K562 (cell line): ENCODE measurements around the gene PYHIN1. TPM values are rescaled to one million over a fixed set of nuclear protein-coding genes. Genes with fewer than 3 reads are reported as not detected.

Experiments
- ATAC-seq: fragments of 200-7000 bp; cut with Tn5 transposase; 3 replicates; pipeline ENCODE4 v1.9.1; 2020; ENCODE audit warnings: moderate library complexity
- BruUV-seq: library from RNA; stranded (reverse); fragments of 400-500 nt; replicated peaks from 2 replicates; lab custom pipeline; 2021; lab: Mats Ljungman, UMichigan
- CTCF ChIA-PET: fragments of 300-600 bp; formaldehyde crosslinking; extraction: SDS; loops from one replicate; lab custom pipeline; 2021; ENCODE audit warnings: low intra/inter-chr PET ratio; lab: Yijun Ruan, JAX
- POLR2A ChIA-PET: fragments of 300-600, 350-650 bp; sonication (Branson Sonifier 250); formaldehyde crosslinking; extraction: SDS; loops from one replicate; lab custom pipeline; 2021; ENCODE audit warnings: antibody characterized with exemption, inconsistent platforms; lab: Yijun Ruan, JAX
- DNase-seq, 4 experiments: peaks; one replicate each; pipeline versions ENCODE4 v3.0.0 to v3.0.0-alpha.2; 2011 to 2018; ENCODE audit warnings: low spot score in 3 of 4, mixed read lengths in 3 of 4; ENCODE audit errors: extremely low read depth in 1 of 4
- FAIRE-seq: peaks from 2 replicates; lab custom pipeline; 2011; peaks lifted over from hg19 to GRCh38; lab: Jason Lieb, UNC
- H2AFZ ChIP-seq: 2 replicates; pipeline ENCODE4 v1.6.0; 2011; ENCODE audit warnings: low read depth, low read length, control low read depth, inconsistent platforms
- H3K27ac ChIP-seq: fragments of 200-600 bp; 3 replicates; pipeline ENCODE4 v1.8.0; 2011; ENCODE audit warnings: low read depth, mild to moderate bottlenecking, control low read depth, inconsistent platforms, low read length, moderate library complexity, mixed read lengths; ENCODE audit errors: extremely low read depth
- H3K27me3 ChIP-seq, 2 experiments: fragments of 300-600 bp in 1 of 2; 2 replicates in 1 of 2; 3 replicates in 1 of 2; pipeline versions ENCODE4 v1.6.0 to v1.8.0; 2011; ENCODE audit warnings: inconsistent platforms in 2 of 2, low read length in 2 of 2, mild to moderate bottlenecking in 1 of 2, mixed read lengths in 1 of 2, moderate library complexity in 1 of 2; ENCODE audit not compliant: control insufficient read depth in 2 of 2, insufficient read depth in 2 of 2
- H3K36me3 ChIP-seq: fragments of 300-600 bp; 3 replicates; pipeline ENCODE4 v1.8.0; 2011; ENCODE audit warnings: mild to moderate bottlenecking, low read length, inconsistent platforms; ENCODE audit not compliant: control insufficient read depth, insufficient read depth
- H3K4me1 ChIP-seq, 2 experiments: fragments of 200-600 bp in 1 of 2; replicated peaks in 1 of 2; 2 replicates in 1 of 2; 3 replicates in 1 of 2; pipeline versions ENCODE4 v1.5.1 to v1.8.0; 2011; ENCODE audit warnings: inconsistent platforms in 2 of 2, low read length in 2 of 2, mild to moderate bottlenecking in 1 of 2, mixed read lengths in 1 of 2, moderate library complexity in 1 of 2; ENCODE audit not compliant: control insufficient read depth in 2 of 2, insufficient read depth in 2 of 2
- H3K4me2 ChIP-seq: 2 replicates; pipeline ENCODE4 v1.6.1; 2011; ENCODE audit warnings: low read length, control low read depth, inconsistent platforms, mixed read lengths; ENCODE audit not compliant: insufficient read depth
- H3K4me3 ChIP-seq: fragments of 200-600 bp; sonication (generic), shearing (Covaris generic); 2 replicates; pipeline ENCODE4 v1.5.1; 2016; ENCODE audit warnings: control low read depth, inconsistent platforms
- H3K79me2 ChIP-seq: fragments of 200-600 bp; 3 replicates; pipeline ENCODE4 v1.8.0; 2011; ENCODE audit warnings: low read length, inconsistent platforms; ENCODE audit not compliant: control insufficient read depth, insufficient read depth
- H3K9ac ChIP-seq, 2 experiments: 2 replicates each; pipeline versions ENCODE4 v1.6.0 to v1.6.1; 2011; ENCODE audit warnings: low read depth in 2 of 2, low read length in 2 of 2, control low read depth in 1 of 2, inconsistent platforms in 1 of 2, mild to moderate bottlenecking in 1 of 2, mixed read lengths in 1 of 2; ENCODE audit not compliant: insufficient read depth in 1 of 2
- H3K9me1 ChIP-seq: one replicate; pipeline ENCODE4 v1.6.0; 2011; ENCODE audit warnings: inconsistent platforms, mild to moderate bottlenecking, low read length, moderate library complexity; ENCODE audit not compliant: control insufficient read depth, insufficient read depth
- H3K9me3 ChIP-seq: replicated peaks from 2 replicates; pipeline ENCODE4 v1.5.1; 2011; ENCODE audit warnings: low read depth, low read length, inconsistent platforms; ENCODE audit not compliant: control insufficient read depth, insufficient read depth
- H4K20me1 ChIP-seq: replicated peaks from 2 replicates; pipeline ENCODE4 v1.6.1; 2011; ENCODE audit warnings: low read length, inconsistent platforms, mixed read lengths; ENCODE audit not compliant: control insufficient read depth, insufficient read depth
- COPS2 ChIP-seq: fragments of 450-650 bp; conservative IDR thresholded peaks from 2 replicates; pipeline ENCODE4 v1.6.1; 2016; ENCODE audit warnings: mild to moderate bottlenecking, moderate library complexity
- ELF1 ChIP-seq: fragments of 200-800 bp; sonication (Bioruptor generic); IDR thresholded peaks from 2 replicates; pipeline ENCODE4 v1.6.1; 2016; ENCODE audit warnings: missing genetic modification characterization, missing compliant biosample characterization
- FOXO4 ChIP-seq: fragments of 450-650 bp; formaldehyde crosslinking; IDR thresholded peaks from 2 replicates; pipeline ENCODE4 v1.4.0; 2020; ENCODE audit warnings: mild to moderate bottlenecking, moderate library complexity
- MECOM ChIP-seq: fragments of 250-450 bp; sonication (Bioruptor Pico); IDR thresholded peaks from 2 replicates; pipeline ENCODE4 v1.8.0; 2022; ENCODE audit warnings: inconsistent platforms
- NR2C2 ChIP-seq, 2 experiments: fragments of 200-800 bp in 1 of 2; sonication (Bioruptor generic) in 1 of 2; sonication (generic) in 1 of 2; formaldehyde crosslinking in 1 of 2; IDR thresholded peaks; 2 replicates each; pipeline versions ENCODE4 v1.6.1 to v1.8.0; 2016 to 2022; ENCODE audit warnings: mild to moderate bottlenecking in 1 of 2, missing compliant biosample characterization in 1 of 2, missing genetic modification characterization in 1 of 2, missing genetic modification reagents in 1 of 2
- RB1 ChIP-seq: fragments of 450-650 bp; IDR thresholded peaks from 2 replicates; pipeline ENCODE4 v1.6.1; 2017; ENCODE audit warnings: low read depth, mild to moderate bottlenecking
- XRCC4 ChIP-seq: IDR thresholded peaks from one replicate; pipeline ENCODE4 v1.6.1; 2011; ENCODE audit not compliant: insufficient read depth, insufficient read length; ENCODE audit errors: extremely low read depth
- XRCC5 ChIP-seq: fragments of 200-400 bp; formaldehyde crosslinking; IDR thresholded peaks from 2 replicates; pipeline ENCODE4 v1.6.1; 2017; ENCODE audit warnings: low read depth, mild to moderate bottlenecking, low read length
- YBX1 ChIP-seq: fragments of 450-650 bp; IDR thresholded peaks from 2 replicates; pipeline ENCODE4 v1.7.1; 2016; ENCODE audit warnings: mild to moderate bottlenecking
- WGBS: fragments of 100-300 bp; shearing (Covaris generic); methylation state at CpG from one replicate; pipeline ENCODE4 v1.1.6; 2016; ENCODE audit warnings: low coverage, mixed read lengths; ENCODE audit not compliant: insufficient coverage; ENCODE audit errors: missing lambda C conversion rate; 5-methylcytosine and 5-hydroxymethylcytosine counted together
- in situ Hi-C: fragments of 300-500 bp; cut with MboI; formaldehyde crosslinking; loops from 4 replicates; pipeline ENCODE4 v1.15.0; 2018; ENCODE audit warnings: inconsistent platforms, mixed read lengths
- intact Hi-C: fragments of 100-400 bp; cut with micrococcal nuclease; formaldehyde crosslinking; loops from 2 replicates; pipeline ENCODE4 v1.14.2; 2022
- polyA plus RNA-seq, 8 experiments: library from polyadenylated mRNA; depleted of rRNA in 4 of 8; stranded (reverse) in 5 of 8; unstranded in 3 of 8; fragments of >200 nt; fragmentation: Nextera tagmentation in 2 of 8; fragmentation: Illumina TruSeq in 1 of 8; extraction: Ambion mirVana in 2 of 8; extraction: Trizol in 1 of 8; gene quantifications; 2 replicates each; pipeline versions ENCODE4 v1.2.1 to v1.2.3, GENCODE V29; 2011 to 2014; ENCODE audit warnings: inconsistent platforms in 1 of 8, missing spikeins in 1 of 8
- total RNA-seq, 7 experiments: library from RNA; depleted of rRNA in 6 of 7; stranded (reverse); fragments of >200 nt in 6 of 7; fragmentation: Illumina TruSeq in 2 of 7; extraction: Trizol in 2 of 7; gene quantifications; 2 replicates each; pipeline versions ENCODE4 v1.2.1 to v1.2.3, GENCODE V29; 2011 to 2021; ENCODE audit warnings: low replicate concordance in 1 of 7
- TF ChIP-seq, protein P1 (sequence below): fragments of 450-650 bp; IDR thresholded peaks from 2 replicates; pipeline ENCODE4 v1.6.1; 2016
- TF ChIP-seq, protein P2 (sequence below): fragments of 250-450 bp; sonication (Bioruptor Pico); IDR thresholded peaks from 2 replicates; pipeline ENCODE4 v1.8.0; 2022; ENCODE audit warnings: moderate library complexity, mild to moderate bottlenecking, inconsistent platforms

Gene PYHIN1
- total and polyA plus RNA-seq, 9 of the 15 experiments (the other 6 are each of a cell fraction or from before 2014, with no cell fraction given): not detected

DNA sequence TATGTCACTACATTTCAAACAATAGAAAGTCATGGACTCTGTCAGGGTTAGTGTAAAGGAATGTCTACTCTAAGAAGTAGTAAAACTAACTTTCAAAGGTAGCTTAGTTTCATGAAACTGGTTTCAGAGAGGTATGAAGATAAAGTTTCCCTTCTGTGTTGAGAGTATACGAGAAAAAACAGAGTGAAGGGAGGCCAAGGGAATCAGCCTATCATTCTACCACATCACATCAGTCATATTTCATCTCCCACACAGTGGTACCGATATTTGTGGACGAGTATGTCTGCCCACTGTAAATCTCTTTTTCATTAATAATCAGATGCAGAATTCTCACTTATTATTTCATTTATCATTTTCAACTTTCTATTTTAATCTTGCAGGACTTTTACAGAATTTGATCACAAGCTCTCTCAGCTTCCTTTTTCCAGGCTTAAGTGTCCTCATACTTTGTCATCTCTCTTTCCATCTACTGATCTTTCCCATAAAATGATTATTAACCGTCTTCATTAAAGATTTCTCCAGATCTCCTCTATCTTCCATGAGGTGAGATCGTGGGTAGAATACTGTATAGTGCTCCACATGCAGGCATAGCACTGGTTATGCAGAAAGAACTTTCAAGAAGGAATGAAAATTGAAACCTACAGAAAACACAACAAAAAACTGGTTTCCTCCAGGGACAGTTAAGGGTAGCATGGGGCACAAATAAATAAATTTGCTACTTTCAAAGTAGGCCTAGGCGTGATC, 66.9 kb downstream of the PYHIN1 start:
- ATAC-seq (peak; percentile 47; the same call in 2 of the 3 replicates), DNase-seq (no peak), FAIRE-seq (no peak)
- BruUV-seq: no TSS peak
- no peaks in the 10 kb centered on the region for H3K9me1 ChIP-seq
- intact Hi-C loops (loop anchor here (1.0 to 10.0 kb wide), 6 partner anchors 75 to 796 kb away; partner anchors contain the start of gene SPTA1), in situ Hi-C loops (loop anchor here (10.0 kb wide), 1 partner anchor 203 kb away; no protein-coding TSS in a partner anchor)
- POLR2A ChIA-PET: no interaction called here
- no peaks in the 10 kb centered on the region for H3K79me2 ChIP-seq
- H3K4me3 ChIP-seq: no peak overlapping the region
- WGBS: 21% methylated on average over 6 of the region's 6 CpGs
- H3K9ac ChIP-seq: no peak overlapping the region
- no peaks in the 10 kb centered on the region for H3K9me3 ChIP-seq
- H3K36me3 ChIP-seq: no peaks in the 10 kb centered on the region
- no peaks in the 10 kb centered on the region; a peak in 1 of 5 replicates for H3K4me1 ChIP-seq
- no peak overlapping the region for H2AFZ ChIP-seq
- CTCF ChIA-PET: interaction anchor here (0.6 to 1.4 kb wide), 4 partner anchors 74 to 491 kb away, joined by 3 to 5 read pairs (median 4); no protein-coding TSS in a partner anchor
- H4K20me1 ChIP-seq: no peaks in the 10 kb centered on the region
- TF ChIP-seq NR2C2 (CRISPR knock-in tag; IDR thresholded peaks at IDR 0.05) (no peak), NR2C2 (tag; IDR thresholded peaks at IDR 0.05) (no peak), ELF1 (tag) (no peak), MECOM (no peak), FOXO4 (CRISPR knock-in tag) (no peak), XRCC5 (no peak), YBX1 (no peak), XRCC4 (no peak), COPS2 (no peak), RB1 (no peak)
- TF ChIP-seq, protein P1, sequence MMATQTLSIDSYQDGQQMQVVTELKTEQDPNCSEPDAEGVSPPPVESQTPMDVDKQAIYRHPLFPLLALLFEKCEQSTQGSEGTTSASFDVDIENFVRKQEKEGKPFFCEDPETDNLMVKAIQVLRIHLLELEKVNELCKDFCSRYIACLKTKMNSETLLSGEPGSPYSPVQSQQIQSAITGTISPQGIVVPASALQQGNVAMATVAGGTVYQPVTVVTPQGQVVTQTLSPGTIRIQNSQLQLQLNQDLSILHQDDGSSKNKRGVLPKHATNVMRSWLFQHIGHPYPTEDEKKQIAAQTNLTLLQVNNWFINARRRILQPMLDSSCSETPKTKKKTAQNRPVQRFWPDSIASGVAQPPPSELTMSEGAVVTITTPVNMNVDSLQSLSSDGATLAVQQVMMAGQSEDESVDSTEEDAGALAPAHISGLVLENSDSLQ: no peak
- TF ChIP-seq, protein P2, sequence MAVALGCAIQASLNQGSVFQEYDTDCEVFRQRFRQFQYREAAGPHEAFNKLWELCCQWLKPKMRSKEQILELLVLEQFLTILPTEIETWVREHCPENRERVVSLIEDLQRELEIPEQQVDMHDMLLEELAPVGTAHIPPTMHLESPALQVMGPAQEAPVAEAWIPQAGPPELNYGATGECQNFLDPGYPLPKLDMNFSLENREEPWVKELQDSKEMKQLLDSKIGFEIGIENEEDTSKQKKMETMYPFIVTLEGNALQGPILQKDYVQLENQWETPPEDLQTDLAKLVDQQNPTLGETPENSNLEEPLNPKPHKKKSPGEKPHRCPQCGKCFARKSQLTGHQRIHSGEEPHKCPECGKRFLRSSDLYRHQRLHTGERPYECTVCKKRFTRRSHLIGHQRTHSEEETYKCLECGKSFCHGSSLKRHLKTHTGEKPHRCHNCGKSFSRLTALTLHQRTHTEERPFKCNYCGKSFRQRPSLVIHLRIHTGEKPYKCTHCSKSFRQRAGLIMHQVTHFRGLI: no peak
- no peaks in the 10 kb centered on the region for H3K27me3 ChIP-seq
- no peak overlapping the region for H3K27ac ChIP-seq
- H3K4me2 ChIP-seq: no peak overlapping the region
